Bronchial epithelial cell (primary cell): ENCODE data around the gene CD2BP2. TPM values are rescaled to one million over a fixed set of nuclear protein-coding genes. Genes with fewer than 3 reads are reported as not detected.
"Not testable (repeated sequence)": the region's sequence is repeated elsewhere in the genome, so short reads cannot be mapped to it uniquely, and the experiment has no call there.

Source experiments
- DNase-seq: peaks from one replicate; pipeline ENCODE4 v3.0.0-alpha.2; 2010; ENCODE audit warnings: low read depth
- FAIRE-seq: peaks from 2 replicates; lab custom pipeline; 2011; peaks lifted over from hg19 to GRCh38; lab: Jason Lieb, UNC
- H3K27me3 ChIP-seq: 2 replicates; pipeline ENCODE4 v1.5.1; 2011; ENCODE audit warnings: low read length; ENCODE audit not compliant: control insufficient read depth, insufficient read depth
- H3K36me3 ChIP-seq: 2 replicates; pipeline ENCODE4 v1.5.1; 2011; ENCODE audit warnings: low read length; ENCODE audit not compliant: control insufficient read depth, insufficient read depth
- H3K4me3 ChIP-seq: 2 replicates; pipeline ENCODE4 v1.5.1; 2011; ENCODE audit warnings: mild to moderate bottlenecking, low read depth, low read length, control low read depth
- total RNA-seq: library from RNA; depleted of rRNA; stranded (reverse); fragments of >200 nt; gene quantifications from 2 replicates; pipeline ENCODE4 v1.2.1, GENCODE V29; 2014
- TF ChIP-seq, protein P1 (sequence below): IDR thresholded peaks from 2 replicates; pipeline ENCODE4 v1.5.1; 2011; ENCODE audit warnings: mild to moderate bottlenecking, moderate library complexity, low read length, control low read depth, inconsistent platforms; ENCODE audit not compliant: insufficient read depth, severe bottlenecking

CD2BP2 gene
- total RNA-seq, 1 donor from 2014 or later = 37.6 TPM

DNA sequence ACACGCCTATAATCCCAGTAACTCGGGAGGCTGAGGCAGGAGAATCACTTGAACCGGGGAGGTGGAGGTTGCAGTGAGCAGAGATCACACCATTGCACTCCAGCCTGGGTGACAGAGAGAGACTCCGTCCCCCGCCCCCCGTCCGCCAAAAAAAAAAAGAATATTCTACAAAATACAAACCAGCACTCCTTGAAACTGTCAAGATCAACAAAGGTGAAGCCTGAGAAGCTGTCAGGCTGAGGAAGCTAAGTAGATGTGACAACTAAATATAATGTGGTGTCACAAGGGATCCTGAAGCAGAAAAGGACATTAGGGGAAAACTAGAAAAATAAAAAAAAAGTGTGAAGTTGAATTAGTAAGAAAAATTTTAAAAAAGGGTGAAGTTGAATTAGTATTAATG lies 6.2 kb downstream of the CD2BP2 start:
- FAIRE-seq (no peak), DNase-seq (no peak)
- Histone ChIP-seq H3K4me3 (no peak overlapping the region), H3K36me3 (peaks cover 18% of the 10 kb centered on the region), H3K27me3 (no peaks in the 10 kb centered on the region)
- TF ChIP-seq, protein P1, sequence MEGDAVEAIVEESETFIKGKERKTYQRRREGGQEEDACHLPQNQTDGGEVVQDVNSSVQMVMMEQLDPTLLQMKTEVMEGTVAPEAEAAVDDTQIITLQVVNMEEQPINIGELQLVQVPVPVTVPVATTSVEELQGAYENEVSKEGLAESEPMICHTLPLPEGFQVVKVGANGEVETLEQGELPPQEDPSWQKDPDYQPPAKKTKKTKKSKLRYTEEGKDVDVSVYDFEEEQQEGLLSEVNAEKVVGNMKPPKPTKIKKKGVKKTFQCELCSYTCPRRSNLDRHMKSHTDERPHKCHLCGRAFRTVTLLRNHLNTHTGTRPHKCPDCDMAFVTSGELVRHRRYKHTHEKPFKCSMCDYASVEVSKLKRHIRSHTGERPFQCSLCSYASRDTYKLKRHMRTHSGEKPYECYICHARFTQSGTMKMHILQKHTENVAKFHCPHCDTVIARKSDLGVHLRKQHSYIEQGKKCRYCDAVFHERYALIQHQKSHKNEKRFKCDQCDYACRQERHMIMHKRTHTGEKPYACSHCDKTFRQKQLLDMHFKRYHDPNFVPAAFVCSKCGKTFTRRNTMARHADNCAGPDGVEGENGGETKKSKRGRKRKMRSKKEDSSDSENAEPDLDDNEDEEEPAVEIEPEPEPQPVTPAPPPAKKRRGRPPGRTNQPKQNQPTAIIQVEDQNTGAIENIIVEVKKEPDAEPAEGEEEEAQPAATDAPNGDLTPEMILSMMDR = no peak

DNA sequence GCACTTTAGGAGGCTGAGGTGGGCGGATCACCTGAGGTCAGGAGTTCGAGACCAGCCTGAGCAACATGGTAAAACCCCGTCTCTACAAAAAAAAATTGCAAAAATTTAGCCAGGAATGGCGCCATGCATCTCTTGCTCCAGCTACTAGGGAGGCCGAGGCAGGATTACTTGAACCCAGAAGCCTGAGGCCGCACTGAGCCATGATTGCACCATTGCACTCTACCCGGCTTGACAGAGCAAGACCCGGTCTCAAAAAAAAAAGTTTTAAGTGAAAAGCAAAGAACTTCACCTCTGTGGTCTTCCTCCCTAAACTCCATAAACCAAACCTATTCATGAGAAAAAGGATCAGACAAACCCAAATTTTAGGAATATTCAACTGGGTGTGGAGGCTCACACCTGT lies 7.0 kb downstream of the CD2BP2 start:
- DNase-seq = no peak
- Histone ChIP-seq H3K4me3 (no peak overlapping the region), H3K27me3 (no peaks in the 10 kb centered on the region), H3K36me3 (peaks cover 14% of the 10 kb centered on the region)
- TF ChIP-seq, protein P1 = no peak
- no peak for FAIRE-seq

DNA sequence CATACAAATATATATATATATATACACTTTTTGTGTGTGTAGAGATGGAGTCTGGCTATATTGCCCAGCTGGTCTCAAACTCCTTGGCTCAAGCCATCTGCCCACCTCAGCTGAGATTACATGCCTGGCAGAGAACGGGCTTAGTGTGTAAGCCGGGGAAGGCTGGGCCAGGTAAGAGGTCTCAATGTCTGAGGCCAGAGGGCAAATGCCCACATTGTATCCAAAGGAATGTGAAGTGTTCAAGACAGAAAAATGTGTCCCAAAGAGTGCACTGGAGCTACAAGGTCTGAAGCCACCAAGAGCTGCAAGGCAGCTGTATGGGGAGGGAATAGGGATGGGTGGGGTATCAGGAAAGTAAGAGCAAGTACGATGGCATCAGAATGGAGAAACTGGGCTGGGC lies 8.8 kb downstream of the CD2BP2 start:
- Histone ChIP-seq H3K27me3 (no peaks in the 10 kb centered on the region), H3K4me3 (no peak overlapping the region), H3K36me3 (peaks cover 6% of the 10 kb centered on the region)
- no peak for DNase-seq
- TF ChIP-seq, protein P1 = no peak
- FAIRE-seq = no peak

DNA sequence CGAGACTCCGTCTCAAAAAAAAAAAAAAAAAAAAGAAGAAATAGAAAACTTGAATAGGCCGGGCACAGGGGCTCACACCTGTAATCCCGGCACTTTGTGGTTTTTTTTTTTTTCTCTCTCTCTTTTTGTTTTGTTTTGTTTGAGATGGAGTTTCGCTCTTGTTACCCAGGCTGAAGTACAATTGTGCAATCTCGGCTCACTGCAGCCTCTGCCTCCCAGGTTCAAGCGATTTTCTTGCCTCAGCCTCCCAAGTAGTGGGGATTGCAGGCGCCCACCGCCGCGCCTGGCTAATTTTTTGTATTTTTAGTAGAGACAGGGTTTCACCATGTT lies 11.7 kb downstream of the CD2BP2 start:
- not testable (repeated sequence) for H3K27me3 ChIP-seq, DNase-seq, FAIRE-seq, H3K4me3 ChIP-seq, H3K36me3 ChIP-seq

DNA sequence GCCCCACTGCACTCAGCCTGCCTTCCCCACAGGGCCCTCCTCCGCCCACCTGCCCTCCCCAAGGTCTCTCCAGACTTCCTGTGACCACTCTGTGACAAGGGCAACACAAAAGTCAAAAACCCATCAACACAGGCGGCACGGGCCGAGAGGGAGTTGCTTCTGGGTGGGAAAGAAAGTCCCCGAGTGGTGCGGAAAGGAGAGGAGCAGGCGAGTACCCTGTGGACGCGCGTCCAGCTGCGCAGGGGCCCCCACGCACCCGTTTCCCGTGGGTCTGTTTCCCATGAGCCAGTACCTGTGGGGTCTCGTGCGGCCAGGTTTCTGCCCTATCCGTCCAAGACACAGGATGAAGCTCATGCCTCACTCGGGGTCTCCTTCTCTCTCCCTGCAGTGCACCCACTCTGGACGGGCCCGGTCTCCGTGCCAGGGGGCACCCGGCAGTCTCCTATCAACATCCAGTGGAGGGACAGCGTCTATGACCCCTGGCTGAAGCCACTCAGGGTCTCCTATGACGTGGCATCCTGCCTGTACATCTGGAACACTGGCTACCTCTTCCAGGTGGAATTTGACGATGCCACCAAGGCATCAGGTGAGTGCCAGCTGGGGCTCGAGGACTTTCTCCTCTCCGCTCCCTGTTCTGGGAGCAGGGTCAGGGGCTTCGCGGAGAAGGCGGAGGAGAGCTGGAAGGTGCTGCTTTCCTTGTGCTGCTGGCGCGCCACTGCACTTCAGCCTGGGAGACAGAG lies 12.2 kb downstream of the CD2BP2 start:
- TF ChIP-seq, protein P1 = no peak
- Histone ChIP-seq H3K27me3 (no peaks in the 10 kb centered on the region), H3K4me3 (no peak overlapping the region), H3K36me3 (no peaks in the 10 kb centered on the region)
- DNase-seq (no peak), FAIRE-seq (no peak)

DNA sequence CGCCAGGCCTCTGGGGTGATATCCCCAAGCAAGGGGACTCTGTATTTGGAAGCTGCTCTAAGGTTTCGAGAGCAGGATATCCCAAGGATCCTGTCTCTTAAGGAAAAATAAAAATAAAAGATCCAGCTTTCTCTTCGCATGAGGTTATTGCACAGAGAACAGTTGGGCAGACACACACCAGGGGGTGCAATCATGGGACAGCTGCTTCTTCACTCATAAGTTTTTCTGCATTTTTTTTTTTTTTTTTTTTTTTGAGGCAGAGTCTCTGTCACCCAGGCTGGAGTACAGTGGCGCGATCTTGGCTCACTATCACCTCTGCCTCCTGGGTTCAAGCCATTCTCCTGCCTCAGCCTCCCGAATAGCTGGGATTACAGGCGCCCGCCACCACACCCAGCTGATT lies 13.1 kb downstream of the CD2BP2 start:
- FAIRE-seq, DNase-seq, H3K4me3 ChIP-seq, H3K36me3 ChIP-seq, H3K27me3 ChIP-seq: not testable (repeated sequence)

DNA sequence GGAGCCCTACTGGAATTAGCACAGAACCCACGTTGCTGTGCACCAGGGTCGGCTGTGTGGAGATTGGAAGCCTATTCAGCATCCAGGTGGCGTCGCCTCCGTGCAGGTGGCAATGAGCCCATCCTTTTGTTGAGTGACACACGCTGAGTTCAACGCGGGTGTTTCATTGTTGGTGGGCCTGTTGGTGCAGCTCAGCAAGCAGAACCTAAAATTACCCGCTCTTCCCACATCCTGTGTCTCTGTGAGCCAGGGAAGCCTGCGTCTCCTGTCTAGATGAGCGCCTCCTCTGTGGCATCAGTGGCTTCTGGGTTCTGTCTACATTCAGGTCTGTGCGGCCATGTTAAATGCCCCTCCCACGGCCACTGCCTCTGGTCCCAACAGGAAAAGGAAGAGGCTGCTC lies 14.5 kb downstream of the CD2BP2 start:
- H3K27me3 ChIP-seq = no peaks in the 10 kb centered on the region
- FAIRE-seq (no peak), DNase-seq (no peak)
- no peak overlapping the region for H3K4me3 ChIP-seq
- TF ChIP-seq, protein P1 = no peak
- no peaks in the 10 kb centered on the region for H3K36me3 ChIP-seq

DNA sequence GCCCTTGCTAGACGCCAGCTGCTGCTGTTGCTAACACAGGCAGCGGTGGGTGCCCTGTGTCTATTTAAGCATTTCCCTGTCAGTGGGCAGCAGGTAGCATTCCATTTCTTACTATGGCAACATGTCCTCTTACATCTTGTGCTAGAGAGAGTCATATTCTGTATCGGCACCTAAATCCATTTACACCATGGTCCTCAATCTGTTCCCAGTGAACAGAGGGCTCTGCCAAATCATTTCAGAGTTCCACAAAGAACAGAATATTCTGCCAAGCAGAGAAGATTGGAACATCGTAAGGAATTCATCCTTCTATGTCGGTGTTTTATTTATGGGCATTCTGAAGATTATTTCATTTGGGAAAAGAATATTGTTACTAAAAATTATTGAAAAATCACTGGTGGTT lies 16.4 kb downstream of the CD2BP2 start:
- not testable (repeated sequence) for DNase-seq, H3K36me3 ChIP-seq, H3K27me3 ChIP-seq, H3K4me3 ChIP-seq, FAIRE-seq

DNA sequence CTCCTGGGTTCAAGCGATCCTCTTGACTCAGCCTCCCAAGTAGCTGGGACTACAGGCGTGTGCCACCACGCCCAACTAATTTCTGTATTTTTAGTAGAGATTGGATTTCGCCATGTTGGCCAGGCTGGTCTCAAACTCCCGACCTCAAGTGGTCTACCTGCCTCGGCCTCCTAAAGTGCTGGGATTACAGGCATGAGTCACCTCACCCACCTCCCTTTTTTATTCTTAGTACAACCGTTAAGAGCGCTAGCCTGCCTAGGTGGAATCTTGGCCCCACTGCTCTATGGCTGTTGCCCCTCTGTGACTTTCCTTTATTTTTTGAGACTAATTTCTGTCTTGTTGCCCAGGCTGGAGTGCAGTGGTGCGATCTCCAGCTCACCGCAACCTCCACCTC lies 17.1 kb downstream of the CD2BP2 start:
- H3K4me3 ChIP-seq, FAIRE-seq, H3K36me3 ChIP-seq, H3K27me3 ChIP-seq, DNase-seq: not testable (repeated sequence)
